Natural killer cell treated with Interleukin-12 subunit alpha and Interleukin-12 subunit beta and Interleukin-15 and Interleukin-18, amount 100 ng/mL, for 72 hours (primary cell): ENCODE results near the gene BICD1. TPM values are rescaled to one million over a fixed set of nuclear protein-coding genes. Genes with fewer than 3 reads are reported as not detected.
A peak's percentile ranks its signal among the peaks of the same experiment; 100 is the strongest.

Experiments used
- ATAC-seq, 2 donors: fragments of 150-1000 bp; cut with Tn5 transposase in 1 of 2; sonication (Bioruptor Pico), chemical (Tn5 transposase) in 1 of 2; 2 replicates each; pipeline ENCODE4 v1.10.0; 2021
- DNase-seq: peaks from one replicate; pipeline ENCODE4 v3.0.0; 2022; ENCODE audit warnings: low spot score
- H3K27ac Mint-ChIP-seq, 2 donors: 1 replicate in 1 of 2; 2 replicates in 1 of 2; pipeline ENCODE4 v1.8.0; 2022; ENCODE audit warnings: mixed read lengths in 2 of 2, mild to moderate bottlenecking in 1 of 2, moderate library complexity in 1 of 2
- H3K27me3 Mint-ChIP-seq, 2 donors: 1 replicate in 1 of 2; 2 replicates in 1 of 2; pipeline ENCODE4 v1.8.0; 2022; ENCODE audit warnings: mixed read lengths in 2 of 2
- H3K36me3 Mint-ChIP-seq: one replicate; pipeline ENCODE4 v1.8.0; 2022; ENCODE audit warnings: mixed read lengths
- H3K4me1 Mint-ChIP-seq, 2 donors: 1 replicate in 1 of 2; 2 replicates in 1 of 2; pipeline ENCODE4 v1.8.0; 2022; ENCODE audit warnings: low read depth in 2 of 2, mixed read lengths in 2 of 2, mild to moderate bottlenecking in 1 of 2
- H3K4me3 Mint-ChIP-seq: one replicate; pipeline ENCODE4 v1.8.0; 2022; ENCODE audit warnings: mixed read lengths
- H3K9me3 Mint-ChIP-seq: 2 replicates; pipeline ENCODE4 v1.8.0; 2022; ENCODE audit warnings: mixed read lengths
- total RNA-seq, 2 donors: library from RNA; stranded (reverse); gene quantifications; one replicate each; pipeline ENCODE4 v1.2.3, GENCODE V29; 2022

BICD1 gene
- total RNA-seq, 2 donors from 2014 or later: 16.6 to 34.4 TPM

DNA sequence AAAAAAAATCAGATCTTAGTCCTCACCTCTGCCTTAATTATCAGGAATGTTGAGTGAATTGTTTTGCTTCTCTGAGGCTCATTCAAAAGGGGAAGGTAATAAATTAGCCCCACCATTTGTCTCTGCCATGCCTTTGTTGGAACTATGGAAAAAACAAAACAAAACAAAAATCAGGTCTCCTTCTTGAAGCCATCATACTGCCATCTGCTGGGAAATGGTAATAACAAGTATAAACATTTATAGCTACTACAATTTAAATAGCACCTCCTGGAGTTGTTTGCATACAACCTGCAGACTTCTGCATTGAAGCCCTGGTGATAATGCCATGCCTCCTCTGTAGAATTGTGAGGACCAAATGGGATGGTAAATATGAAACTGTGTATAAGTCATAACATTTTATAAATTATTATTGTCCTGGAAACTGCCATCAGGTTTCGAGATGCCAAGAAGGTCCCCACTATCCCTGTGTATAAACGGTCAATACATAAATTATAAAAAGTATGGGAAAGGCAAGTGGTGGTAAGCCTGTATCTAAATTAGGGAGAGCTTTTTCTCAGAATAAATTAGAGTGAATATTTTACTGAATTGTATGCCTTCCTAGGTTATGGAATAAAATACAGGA, 205.5 kb downstream of the BICD1 start:
- no peaks in the 10 kb centered on the region for H3K9me3 Mint-ChIP-seq
- no peaks in the 10 kb centered on the region for H3K36me3 Mint-ChIP-seq
- no peaks in the 10 kb centered on the region for H3K27me3 Mint-ChIP-seq
- no peak overlapping the region for H3K27ac Mint-ChIP-seq
- ATAC-seq (no peak), DNase-seq (no peak)
- no peak overlapping the region for H3K4me3 Mint-ChIP-seq
- H3K4me1 Mint-ChIP-seq: peaks cover 2 to 3% of the 10 kb centered on the region in 2 donors

DNA sequence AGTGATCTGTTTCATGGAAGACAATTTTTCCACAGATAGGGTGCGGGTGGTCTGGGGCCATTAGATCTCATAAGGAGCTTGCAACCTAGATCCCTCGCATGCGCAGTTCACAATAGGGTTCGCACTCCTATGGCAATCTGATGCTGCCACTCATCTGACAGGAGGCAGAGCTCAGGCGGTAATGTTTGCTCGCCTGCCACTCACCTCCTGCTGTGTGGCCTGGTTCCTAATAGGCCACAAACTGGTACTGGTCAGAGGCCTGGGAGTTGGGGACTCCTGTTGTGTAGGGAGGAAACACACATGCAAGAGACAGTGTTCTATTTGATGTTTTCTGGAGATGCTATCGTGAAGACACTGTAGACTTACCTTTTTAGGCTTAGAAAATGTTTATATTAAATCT, 215.7 kb downstream of the BICD1 start:
- Mint-ChIP-seq H3K27me3 (no peaks in the 10 kb centered on the region), H3K27ac (no peak overlapping the region), H3K4me3 (no peak overlapping the region), H3K9me3 (no peaks in the 10 kb centered on the region), H3K4me1 (no peaks in the 10 kb centered on the region), H3K36me3 (no peaks in the 10 kb centered on the region)
- ATAC-seq (no peak), DNase-seq (no peak)

DNA sequence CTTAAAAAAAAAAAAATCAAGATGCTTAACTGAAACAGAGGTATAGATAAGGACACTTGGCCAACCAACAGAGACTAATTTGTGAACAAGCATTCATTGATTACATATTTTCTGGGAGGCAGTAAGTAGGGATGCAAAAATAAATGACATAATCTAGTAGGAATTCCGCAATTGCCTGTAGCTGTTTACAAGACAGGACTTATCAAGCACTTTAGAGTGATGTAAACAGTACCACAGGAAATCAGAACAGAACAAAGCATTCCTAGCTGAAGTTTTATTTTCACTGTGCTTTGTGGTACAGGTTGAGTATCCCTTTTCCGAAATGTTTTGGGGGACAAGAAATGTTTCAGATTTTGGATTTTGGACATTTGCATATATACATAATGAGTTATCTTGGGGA, 224.5 kb downstream of the BICD1 start:
- Mint-ChIP-seq H3K4me1 (peaks cover 0 to 7% of the 10 kb centered on the region in 2 donors), H3K36me3 (no peaks in the 10 kb centered on the region), H3K4me3 (no peak overlapping the region), H3K27ac (no peak overlapping the region), H3K9me3 (no peaks in the 10 kb centered on the region), H3K27me3 (no peaks in the 10 kb centered on the region)
- ATAC-seq: no peak
- DNase-seq: no peak

DNA sequence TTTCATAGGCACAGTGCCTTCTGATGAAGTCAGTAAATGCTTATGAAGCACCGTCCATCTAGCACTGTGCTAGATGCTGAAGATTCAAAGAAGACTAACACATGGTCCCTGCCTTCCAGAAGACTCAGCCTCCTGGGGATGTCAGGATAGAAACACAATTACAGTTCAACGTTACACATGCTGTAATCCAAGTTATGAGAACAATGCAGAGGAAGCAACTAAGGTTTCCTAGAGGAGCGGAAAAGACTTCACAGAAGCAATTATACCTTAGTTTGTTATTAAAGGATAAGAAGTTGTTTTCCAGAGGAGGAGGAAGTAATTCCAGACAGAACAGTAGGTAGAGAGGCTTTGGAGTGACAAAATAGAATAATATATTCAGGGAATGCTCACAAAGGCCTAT, 225.8 kb downstream of the BICD1 start:
- no peak overlapping the region for H3K4me3 Mint-ChIP-seq
- ATAC-seq: no peak
- H3K27ac Mint-ChIP-seq: no peak overlapping the region
- H3K4me1 Mint-ChIP-seq: peaks cover 0 to 7% of the 10 kb centered on the region in 2 donors
- no peak for DNase-seq
- no peaks in the 10 kb centered on the region for H3K9me3 Mint-ChIP-seq
- H3K36me3 Mint-ChIP-seq: no peaks in the 10 kb centered on the region
- no peaks in the 10 kb centered on the region for H3K27me3 Mint-ChIP-seq

DNA sequence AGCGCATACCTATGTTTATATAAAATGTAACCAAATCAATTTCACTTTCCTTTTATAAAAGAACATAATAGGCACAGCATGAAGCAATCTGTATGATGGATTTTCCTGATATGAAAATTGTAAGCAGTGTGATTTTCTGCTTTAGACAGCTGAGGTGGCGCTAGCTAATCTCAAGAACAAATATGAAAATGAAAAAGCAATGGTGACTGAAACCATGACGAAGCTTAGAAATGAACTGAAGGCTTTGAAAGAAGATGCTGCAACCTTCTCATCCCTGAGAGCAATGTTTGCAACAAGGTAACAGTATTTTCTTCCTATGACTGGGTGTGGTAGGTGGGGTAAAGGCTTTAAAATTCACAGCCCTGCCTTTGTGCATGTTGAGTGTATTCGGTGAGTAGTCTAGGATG, 227.7 kb downstream of the BICD1 start:
- H3K36me3 Mint-ChIP-seq: no peaks in the 10 kb centered on the region
- H3K27ac Mint-ChIP-seq: no peak overlapping the region
- H3K4me1 Mint-ChIP-seq: peaks cover 0 to 7% of the 10 kb centered on the region in 2 donors
- DNase-seq: no peak
- H3K27me3 Mint-ChIP-seq: no peaks in the 10 kb centered on the region
- H3K4me3 Mint-ChIP-seq: no peak overlapping the region
- H3K9me3 Mint-ChIP-seq: no peaks in the 10 kb centered on the region
- peak; percentile 20 to 93 for ATAC-seq

DNA sequence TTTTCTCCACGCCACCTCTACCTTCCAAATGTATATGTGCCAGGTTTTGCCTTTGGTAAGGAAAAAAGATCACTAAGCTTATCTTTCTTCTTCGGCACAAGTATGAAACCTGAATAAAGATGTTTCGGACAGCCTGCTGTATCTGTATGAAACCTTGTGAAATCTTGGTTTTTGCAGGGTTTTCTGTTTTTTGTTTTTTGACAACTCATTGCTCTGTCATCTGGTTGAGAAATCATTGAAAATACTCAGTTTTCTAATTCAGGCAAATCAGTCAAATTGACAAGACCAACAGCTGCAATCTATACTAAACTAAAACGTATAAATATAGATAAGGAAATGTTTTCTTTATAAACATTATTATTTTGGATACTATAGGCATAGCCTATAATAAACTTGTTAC, 229.6 kb downstream of the BICD1 start:
- H3K9me3 Mint-ChIP-seq: no peaks in the 10 kb centered on the region
- no peak overlapping the region for H3K27ac Mint-ChIP-seq
- no peaks in the 10 kb centered on the region for H3K36me3 Mint-ChIP-seq
- H3K4me1 Mint-ChIP-seq: peaks cover 0 to 7% of the 10 kb centered on the region in 2 donors
- DNase-seq (no peak), ATAC-seq (no peak)
- H3K27me3 Mint-ChIP-seq: no peaks in the 10 kb centered on the region
- no peak overlapping the region for H3K4me3 Mint-ChIP-seq

DNA sequence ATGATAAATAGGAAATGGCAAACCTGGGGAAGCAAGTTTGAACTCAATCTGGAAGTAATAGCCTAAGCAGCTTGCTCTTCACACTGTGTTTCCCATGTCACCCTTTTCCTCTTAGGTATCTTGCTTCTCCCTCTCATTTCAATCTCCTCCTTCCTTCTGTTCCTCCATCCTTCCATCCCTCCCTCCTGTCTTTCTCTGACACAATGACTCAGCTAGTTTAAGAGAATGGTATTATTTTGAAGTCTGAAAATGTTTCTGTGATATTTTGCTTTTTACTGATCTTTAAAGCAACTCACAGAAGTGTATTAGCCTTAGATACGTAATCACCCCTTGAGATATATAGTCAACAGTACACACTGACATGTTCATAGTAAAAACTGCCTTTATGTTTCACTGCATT, 236.8 kb downstream of the BICD1 start:
- Mint-ChIP-seq H3K36me3 (no peaks in the 10 kb centered on the region), H3K27ac (no peak overlapping the region), H3K27me3 (no peaks in the 10 kb centered on the region), H3K9me3 (no peaks in the 10 kb centered on the region), H3K4me3 (no peak overlapping the region), H3K4me1 (no peaks in the 10 kb centered on the region)
- no peak for DNase-seq
- ATAC-seq: no peak

DNA sequence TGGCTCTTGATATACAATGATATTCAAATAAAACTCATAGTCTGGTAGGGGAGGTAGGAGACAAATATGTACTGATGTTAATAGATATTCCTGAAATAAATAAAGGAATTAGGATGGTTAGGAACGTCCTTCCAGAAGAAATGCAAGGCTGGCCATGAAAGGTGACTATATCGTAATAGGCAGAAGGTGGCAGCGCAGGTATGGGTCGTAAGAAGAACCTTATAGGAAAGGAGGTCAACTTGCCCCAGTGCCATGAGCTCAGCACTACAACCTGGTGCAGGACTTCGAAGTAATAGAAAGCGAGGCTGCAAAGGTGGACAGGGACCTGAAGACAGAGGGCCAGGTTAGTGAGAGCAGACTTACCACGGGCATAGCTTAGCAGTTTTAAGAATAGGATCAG, 237.4 kb downstream of the BICD1 start:
- Mint-ChIP-seq H3K27me3 (no peaks in the 10 kb centered on the region), H3K4me1 (no peaks in the 10 kb centered on the region), H3K27ac (no peak overlapping the region), H3K4me3 (no peak overlapping the region), H3K36me3 (no peaks in the 10 kb centered on the region), H3K9me3 (no peaks in the 10 kb centered on the region)
- no peak for DNase-seq
- ATAC-seq: no peak

DNA sequence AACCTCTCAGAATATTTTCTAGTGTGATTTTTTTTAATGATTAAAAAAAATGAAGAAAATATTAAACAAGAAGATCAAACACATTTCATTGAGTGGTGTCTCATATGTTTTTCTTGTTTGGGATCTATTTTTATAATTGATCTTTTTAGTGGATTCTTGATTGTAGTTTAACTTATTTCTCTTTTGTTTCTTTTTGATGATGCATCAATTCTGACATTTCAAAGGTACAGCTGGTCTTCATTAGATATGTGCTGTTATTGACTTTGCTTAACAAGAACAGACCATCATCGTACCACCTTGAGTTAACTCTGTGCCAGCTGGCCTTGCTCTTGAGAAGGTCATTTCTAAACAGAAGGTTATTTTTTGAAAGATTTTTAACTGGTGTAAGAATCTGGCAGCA, 246.9 kb downstream of the BICD1 start:
- DNase-seq: no peak
- ATAC-seq: no peak
- Mint-ChIP-seq H3K4me1 (no peaks in the 10 kb centered on the region), H3K27me3 (no peaks in the 10 kb centered on the region), H3K4me3 (no peak overlapping the region), H3K27ac (no peak overlapping the region), H3K9me3 (no peaks in the 10 kb centered on the region), H3K36me3 (no peaks in the 10 kb centered on the region)

DNA sequence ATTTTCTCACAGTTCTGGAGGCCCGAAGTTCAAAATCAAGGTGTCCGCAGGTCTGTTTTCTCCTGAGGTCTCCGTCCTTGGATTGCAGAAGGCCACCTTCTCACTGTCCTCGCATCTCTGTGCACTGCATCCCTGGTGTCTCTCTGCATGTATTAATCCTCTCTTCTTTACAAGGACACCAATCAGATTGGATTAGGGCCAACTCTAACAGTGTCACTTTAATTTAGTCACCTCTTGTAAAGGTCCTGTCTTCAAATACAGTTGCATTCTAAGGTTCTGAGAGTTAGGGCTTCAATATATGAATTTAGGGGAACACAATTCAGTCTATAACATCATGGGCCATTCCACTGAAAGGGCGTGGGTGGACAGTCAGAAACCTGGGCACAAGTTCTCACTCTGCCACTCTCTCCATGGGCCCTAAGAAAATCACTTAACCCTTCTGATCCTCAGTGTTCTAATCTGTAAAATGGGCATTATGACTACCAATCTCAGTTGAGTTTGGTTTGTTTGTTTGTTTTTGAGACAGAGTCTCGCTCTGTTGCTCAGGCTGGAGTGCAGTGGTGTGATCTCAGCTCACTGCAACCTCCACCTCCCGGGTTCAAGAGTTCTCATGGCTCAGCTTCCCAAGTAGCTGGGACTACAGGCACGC, 251.1 kb downstream of the BICD1 start:
- Mint-ChIP-seq H3K27ac (no peak overlapping the region), H3K36me3 (no peaks in the 10 kb centered on the region), H3K4me1 (no peaks in the 10 kb centered on the region), H3K4me3 (no peak overlapping the region), H3K9me3 (no peaks in the 10 kb centered on the region), H3K27me3 (no peaks in the 10 kb centered on the region)
- DNase-seq (no peak), ATAC-seq (no peak)

DNA sequence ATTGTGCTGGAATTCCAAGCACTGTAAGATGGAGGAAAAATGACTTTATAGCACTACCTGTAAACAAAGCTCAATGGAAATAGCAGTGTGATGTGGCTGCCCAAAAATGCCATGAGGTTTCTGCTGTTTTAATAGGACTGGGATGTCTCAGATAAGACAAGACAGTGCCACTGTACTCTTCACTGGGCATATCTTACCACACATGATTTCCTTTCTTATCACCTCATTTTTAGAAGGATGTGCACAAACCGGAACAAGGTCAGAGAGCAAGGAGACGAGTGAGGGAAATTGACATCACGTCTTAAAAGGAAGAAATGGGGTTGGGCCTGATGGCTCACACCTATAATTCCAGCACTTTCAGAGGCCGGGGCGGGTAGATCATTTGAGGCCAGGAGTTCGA, 254.3 kb downstream of the BICD1 start:
- H3K27me3 Mint-ChIP-seq: no peaks in the 10 kb centered on the region
- H3K36me3 Mint-ChIP-seq: no peaks in the 10 kb centered on the region
- no peak for DNase-seq
- no peak for ATAC-seq
- H3K4me3 Mint-ChIP-seq: no peak overlapping the region
- peak overlapping the region in 1 of 2 donors; percentile 5 for H3K27ac Mint-ChIP-seq
- H3K4me1 Mint-ChIP-seq: no peaks in the 10 kb centered on the region
- no peaks in the 10 kb centered on the region for H3K9me3 Mint-ChIP-seq

DNA sequence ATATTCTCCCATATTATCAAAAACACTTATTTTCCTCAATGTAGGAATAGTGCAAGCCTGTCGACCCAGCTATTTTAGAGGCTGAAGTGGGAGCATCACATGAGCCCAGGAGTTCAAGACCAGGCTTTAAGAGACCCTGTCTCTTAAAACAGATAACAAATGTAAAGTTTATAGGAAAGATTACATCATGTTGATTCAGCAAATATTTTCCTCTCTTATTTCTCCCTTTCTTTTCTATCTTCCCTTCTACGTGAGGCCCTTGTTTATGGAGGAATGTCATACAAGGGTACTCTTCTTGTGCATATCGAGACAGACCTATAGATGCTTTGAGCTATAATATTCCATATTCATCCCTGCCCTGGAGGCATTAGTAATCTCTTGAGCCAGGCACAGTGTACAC, 256.2 kb downstream of the BICD1 start:
- Mint-ChIP-seq H3K27ac (no peak overlapping the region), H3K4me1 (no peaks in the 10 kb centered on the region), H3K9me3 (no peaks in the 10 kb centered on the region), H3K4me3 (no peak overlapping the region), H3K36me3 (no peaks in the 10 kb centered on the region), H3K27me3 (no peaks in the 10 kb centered on the region)
- ATAC-seq (no peak), DNase-seq (no peak)

DNA sequence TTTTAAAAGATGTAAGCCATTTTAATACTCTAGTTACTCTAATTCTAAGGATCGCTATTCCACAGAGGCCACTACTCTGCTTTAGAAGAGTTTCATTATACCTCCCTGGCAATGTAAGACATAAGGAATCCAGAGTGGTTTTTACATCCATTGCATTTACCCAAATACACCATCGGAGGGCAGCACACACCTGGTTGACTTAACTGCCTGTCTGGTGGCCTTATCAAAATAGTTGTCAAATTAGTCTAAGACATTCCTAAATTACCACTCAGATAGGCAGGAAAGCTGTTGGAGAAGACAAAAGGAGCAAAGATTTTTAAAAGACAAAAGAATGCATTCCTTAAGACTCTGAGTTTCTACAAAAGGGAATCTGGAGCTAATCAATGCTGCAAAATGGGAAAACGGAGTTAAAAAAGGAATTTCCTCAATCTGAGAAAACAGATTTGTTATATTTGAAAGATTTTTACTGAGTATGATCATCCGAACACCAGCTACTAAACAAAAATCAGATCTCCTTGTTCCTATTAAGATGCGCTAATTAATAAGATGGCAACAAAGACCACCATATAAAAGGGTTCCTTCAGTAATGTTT, 258.9 kb downstream of the BICD1 start:
- Mint-ChIP-seq H3K4me1 (no peaks in the 10 kb centered on the region), H3K27ac (no peak overlapping the region), H3K36me3 (no peaks in the 10 kb centered on the region), H3K27me3 (no peaks in the 10 kb centered on the region), H3K4me3 (no peak overlapping the region), H3K9me3 (no peaks in the 10 kb centered on the region)
- ATAC-seq: no peak
- no peak for DNase-seq

DNA sequence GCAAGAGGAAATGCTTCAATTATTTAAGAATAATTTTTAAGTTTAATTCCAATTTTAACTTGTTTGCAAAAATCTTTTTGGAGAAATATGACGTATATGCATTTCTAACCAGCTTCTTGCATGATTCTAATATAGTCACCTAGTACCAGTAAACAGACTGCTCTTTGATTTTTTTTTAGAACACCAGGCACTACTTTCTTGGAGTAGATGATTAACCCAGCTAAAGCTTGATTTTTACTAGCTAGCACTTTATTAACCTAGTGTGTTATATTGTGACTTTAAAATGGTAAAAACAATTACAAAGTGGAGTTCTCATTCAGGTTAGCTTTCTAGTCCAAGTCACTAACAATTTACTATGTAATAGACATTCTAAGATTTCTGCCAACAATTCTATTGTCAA, 260.1 kb downstream of the BICD1 start:
- no peaks in the 10 kb centered on the region for H3K36me3 Mint-ChIP-seq
- no peak overlapping the region for H3K4me3 Mint-ChIP-seq
- H3K4me1 Mint-ChIP-seq: no peaks in the 10 kb centered on the region
- DNase-seq: no peak
- ATAC-seq: no peak
- H3K27me3 Mint-ChIP-seq: no peaks in the 10 kb centered on the region
- no peak overlapping the region for H3K27ac Mint-ChIP-seq
- no peaks in the 10 kb centered on the region for H3K9me3 Mint-ChIP-seq
